GM23248 (cell line): Measurements from ENCODE around the gene ANKRD13D. TPM values are rescaled to one million over a fixed set of nuclear protein-coding genes. Genes with fewer than 3 reads are reported as not detected.
A peak's percentile ranks its signal among the peaks of the same experiment; 100 is the strongest.
"Not testable (repeated sequence)": the region's sequence is repeated elsewhere in the genome, so short reads cannot be mapped to it uniquely, and the experiment has no call there.

Experiments
- DNase-seq: peaks from one replicate; pipeline ENCODE4 v3.0.0-alpha.2; 2015
- H2AFZ ChIP-seq: fragments of 200-600 bp; sonication (generic); 2 replicates; pipeline ENCODE4 v1.6.1; 2016; ENCODE audit warnings: antibody characterized with exemption
- H3F3A ChIP-seq: fragments of 200-600 bp; sonication (generic); 2 replicates; pipeline ENCODE4 v1.6.1; 2016; ENCODE audit warnings: mild to moderate bottlenecking, antibody characterized with exemption, mixed run types; ENCODE audit not compliant: insufficient read depth
- H3K27ac ChIP-seq: fragments of 200-600 bp; sonication (generic); 2 replicates; pipeline ENCODE4 v1.5.1; 2016; ENCODE audit warnings: mild to moderate bottlenecking
- H3K27me3 ChIP-seq: fragments of 200-600 bp; sonication (generic); replicated peaks from 2 replicates; pipeline ENCODE4 v1.6.1; 2016; ENCODE audit warnings: mild to moderate bottlenecking; ENCODE audit not compliant: insufficient read depth
- H3K36me3 ChIP-seq: fragments of 200-600 bp; sonication (generic); 2 replicates; pipeline ENCODE4 v1.6.1; 2016; ENCODE audit warnings: low read depth, mild to moderate bottlenecking
- H3K4me1 ChIP-seq: fragments of 200-600 bp; sonication (generic); 2 replicates; pipeline ENCODE4 v1.6.1; 2016; ENCODE audit warnings: mild to moderate bottlenecking; ENCODE audit not compliant: insufficient read depth
- H3K4me2 ChIP-seq: fragments of 200-600 bp; sonication (generic); one replicate; pipeline ENCODE4 v1.6.1; 2016; ENCODE audit warnings: mild to moderate bottlenecking; ENCODE audit not compliant: unreplicated experiment
- H3K4me3 ChIP-seq: fragments of 200-600 bp; sonication (generic); 2 replicates; pipeline ENCODE4 v1.5.1; 2016; ENCODE audit warnings: mild to moderate bottlenecking
- H3K79me2 ChIP-seq: fragments of 200-600 bp; sonication (generic); 2 replicates; pipeline ENCODE4 v1.6.1; 2016; ENCODE audit warnings: mild to moderate bottlenecking; ENCODE audit not compliant: insufficient read depth
- H3K9ac ChIP-seq: fragments of 200-600 bp; sonication (generic); 2 replicates; pipeline ENCODE4 v1.6.1; 2016; ENCODE audit warnings: mild to moderate bottlenecking
- H3K9me2 ChIP-seq: fragments of 200-600 bp; sonication (generic); 2 replicates; pipeline ENCODE4 v1.6.1; 2016; ENCODE audit warnings: mixed run types, mild to moderate bottlenecking, moderate library complexity; ENCODE audit not compliant: insufficient read depth
- H3K9me3 ChIP-seq: fragments of 200-600 bp; sonication (generic); one replicate; pipeline ENCODE4 v1.6.1; 2017; ENCODE audit warnings: low read depth
- H4K20me1 ChIP-seq: fragments of 200-600 bp; sonication (generic); 2 replicates; pipeline ENCODE4 v1.6.0; 2016; ENCODE audit not compliant: insufficient read depth
- EZH2 ChIP-seq: fragments of 200-600 bp; sonication (generic); IDR thresholded peaks from 2 replicates; pipeline ENCODE4 v1.6.1; 2018; ENCODE audit warnings: antibody characterized with exemption, mild to moderate bottlenecking; ENCODE audit not compliant: insufficient read depth, poor library complexity, severe bottlenecking
- EZH2phosphoT487 ChIP-seq: fragments of 200-600 bp; sonication (generic); IDR thresholded peaks from 2 replicates; pipeline ENCODE4 v1.6.1; 2018; ENCODE audit warnings: antibody characterized with exemption, moderate library complexity, mild to moderate bottlenecking, low read depth; ENCODE audit not compliant: insufficient read depth
- WGBS, 2 experiments: methylation state at CpG; one replicate each; pipeline ENCODE4 v1.1.6; 2015 to 2017; ENCODE audit warnings: low lambda C conversion rate in 2 of 2, low coverage in 1 of 2; ENCODE audit errors: missing lambda C conversion rate in 2 of 2; 5-methylcytosine and 5-hydroxymethylcytosine counted together
- in situ Hi-C: fragments of 300-500 bp; cut with MboI; formaldehyde crosslinking; loops from 2 replicates; pipeline ENCODE4 v1.15.0; 2020
- polyA plus RNA-seq: library from polyadenylated mRNA; unstranded; fragments of >200 nt; fragmentation: Nextera tagmentation; extraction: Ambion mirVana; gene quantifications from 2 replicates; pipeline ENCODE4 v1.2.1, GENCODE V29; 2016
- total RNA-seq: library from RNA; depleted of rRNA; stranded (reverse); fragments of >200 nt; shearing (Covaris generic); gene quantifications from 2 replicates; pipeline ENCODE4 v1.2.3, GENCODE V29; 2014

Gene ANKRD13D
- total and polyA plus RNA-seq, 2 experiments from 2014 or later = 16.4 to 42.9 TPM

DNA sequence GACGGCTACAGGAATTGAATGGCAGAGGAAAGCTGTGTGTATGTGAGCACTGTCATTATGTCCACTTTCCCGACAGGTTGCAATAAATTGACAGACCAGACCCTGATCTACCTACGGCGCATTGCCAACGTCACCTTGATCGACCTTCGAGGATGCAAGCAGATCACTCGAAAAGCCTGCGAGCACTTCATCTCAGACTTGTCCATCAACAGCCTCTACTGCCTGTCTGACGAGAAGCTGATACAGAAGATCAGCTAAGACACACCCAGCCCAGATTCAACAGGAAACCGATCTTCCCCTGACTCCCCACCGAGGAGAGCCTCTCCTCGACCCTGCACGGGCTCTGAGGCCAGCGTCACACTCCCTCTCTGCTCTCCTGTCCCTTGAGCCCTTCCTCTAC, 34.3 kb upstream of the ANKRD13D start:
- H3K27me3 ChIP-seq = no peaks in the 10 kb centered on the region
- no peak overlapping the region for H3K9ac ChIP-seq
- H2AFZ ChIP-seq = no peak overlapping the region
- peaks cover 58% of the 10 kb centered on the region for H3F3A ChIP-seq
- H3K27ac ChIP-seq = no peak overlapping the region
- no peaks in the 10 kb centered on the region for H3K4me1 ChIP-seq
- WGBS, 2 experiments = 87 to 90% methylated on average over 15 of the region's 15 CpGs
- in situ Hi-C loops = no loop called here
- H3K79me2 ChIP-seq = peaks cover 18% of the 10 kb centered on the region
- H3K4me3 ChIP-seq = no peak overlapping the region
- no peaks in the 10 kb centered on the region for H3K9me3 ChIP-seq
- no peak for DNase-seq
- H3K36me3 ChIP-seq = peaks cover 65% of the 10 kb centered on the region
- H3K9me2 ChIP-seq = no peaks in the 10 kb centered on the region
- TF ChIP-seq EZH2 = no peak
- no peak overlapping the region for H3K4me2 ChIP-seq
- H4K20me1 ChIP-seq = no peaks in the 10 kb centered on the region

- no peak for DNase-seq
- Histone ChIP-seq H3K9ac (no peak overlapping the region), H2AFZ (no peak overlapping the region), H3K27me3 (no peaks in the 10 kb centered on the region), H3K9me3 (no peaks in the 10 kb centered on the region), H3K27ac (no peak overlapping the region), H4K20me1 (no peaks in the 10 kb centered on the region), H3K36me3 (peaks cover 60% of the 10 kb centered on the region), H3K9me2 (no peaks in the 10 kb centered on the region), H3K4me2 (no peak overlapping the region), H3F3A (peaks cover 58% of the 10 kb centered on the region), H3K4me3 (no peak overlapping the region), H3K4me1 (no peaks in the 10 kb centered on the region), H3K79me2 (peaks cover 18% of the 10 kb centered on the region)
- in situ Hi-C loops = no loop called here
- WGBS, 2 experiments = 83 to 84% methylated on average over 10 of the region's 10 CpGs
- TF ChIP-seq EZH2 (no peak), EZH2phosphoT487 (no peak)
Measured at GRCh38 chr11:67255353-67255752, 33.8 kb upstream of the ANKRD13D start.

DNA sequence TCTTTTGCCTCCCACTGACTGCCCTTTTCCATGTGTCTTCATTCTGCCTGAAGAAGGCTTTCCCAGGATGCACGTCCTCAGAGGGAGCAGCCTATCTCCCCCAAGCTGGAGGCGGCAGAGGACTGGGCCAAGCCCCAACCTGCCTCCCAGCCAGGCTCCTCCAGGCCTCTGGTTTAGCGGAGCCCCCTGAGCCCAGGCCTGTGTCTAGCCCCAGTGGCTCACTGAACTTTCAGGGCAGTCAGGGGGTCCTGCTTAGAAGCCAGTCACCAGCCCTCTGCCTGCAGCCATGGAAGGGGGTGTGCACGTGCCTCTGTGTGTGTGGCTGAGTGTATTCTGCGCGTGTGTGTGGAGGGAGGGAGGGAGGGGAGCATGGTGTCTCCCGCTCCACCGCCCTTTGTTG, 33.2 kb upstream of the ANKRD13D start:
- H3K27ac ChIP-seq = no peak overlapping the region
- peaks cover 55% of the 10 kb centered on the region for H3K36me3 ChIP-seq
- in situ Hi-C loops = no loop called here
- peaks cover 15% of the 10 kb centered on the region for H3K79me2 ChIP-seq
- no peak for DNase-seq
- no peaks in the 10 kb centered on the region for H3K9me3 ChIP-seq
- TF ChIP-seq EZH2 = no peak
- no peak for TF ChIP-seq EZH2phosphoT487
- H3K9ac ChIP-seq = no peak overlapping the region
- H3K4me2 ChIP-seq = no peak overlapping the region
- H3F3A ChIP-seq = peaks cover 58% of the 10 kb centered on the region
- no peaks in the 10 kb centered on the region for H3K27me3 ChIP-seq
- WGBS, 2 experiments = 75 to 86% methylated on average over 4 to 8 of the region's 8 CpGs
- H2AFZ ChIP-seq = no peak overlapping the region
- H3K4me1 ChIP-seq = no peaks in the 10 kb centered on the region
- H3K4me3 ChIP-seq = no peak overlapping the region
- no peaks in the 10 kb centered on the region for H3K9me2 ChIP-seq
- no peaks in the 10 kb centered on the region for H4K20me1 ChIP-seq

DNA sequence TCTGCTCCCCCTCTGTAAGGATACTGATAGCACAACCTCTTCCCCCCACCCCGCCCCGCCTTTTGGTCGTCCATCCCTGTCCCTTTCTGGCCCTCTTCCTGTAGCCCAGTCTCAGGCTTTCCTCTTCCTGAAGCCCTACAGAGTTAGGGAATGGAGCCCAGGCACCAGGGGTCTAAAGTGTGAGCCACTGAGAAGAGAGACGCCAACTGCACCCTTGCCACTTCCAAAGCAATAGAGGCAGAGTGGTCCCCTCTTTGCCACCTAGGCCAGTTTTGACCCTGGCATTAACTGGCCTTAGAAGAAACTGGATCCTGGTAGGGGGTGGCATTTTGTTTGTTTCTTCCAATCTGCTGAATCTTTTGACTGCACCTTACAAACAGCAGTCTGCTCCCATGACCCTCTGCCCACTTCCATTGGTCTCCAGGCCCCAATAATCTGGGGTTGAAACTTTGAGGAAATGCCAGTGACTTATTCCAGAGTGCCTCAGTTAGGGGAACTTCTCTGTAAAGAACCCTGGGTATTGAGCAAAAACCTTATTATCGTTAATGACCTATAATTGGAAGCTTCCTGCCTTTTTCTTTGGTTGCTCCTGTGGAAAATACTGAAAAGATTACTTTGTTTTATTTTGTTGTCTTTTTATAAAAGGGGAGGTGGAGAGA, 32.5 kb upstream of the ANKRD13D start:
- H2AFZ ChIP-seq = no peak overlapping the region
- H4K20me1 ChIP-seq = no peaks in the 10 kb centered on the region
- H3F3A ChIP-seq = peaks cover 53% of the 10 kb centered on the region
- H3K27ac ChIP-seq = no peak overlapping the region
- TF ChIP-seq EZH2 = no peak
- no peak for TF ChIP-seq EZH2phosphoT487
- H3K9ac ChIP-seq = no peak overlapping the region
- no peaks in the 10 kb centered on the region for H3K27me3 ChIP-seq
- peaks cover 47% of the 10 kb centered on the region for H3K36me3 ChIP-seq
- H3K79me2 ChIP-seq = peaks cover 8% of the 10 kb centered on the region
- no peaks in the 10 kb centered on the region for H3K9me3 ChIP-seq
- 71 to 73% methylated on average over 5 of the region's 5 CpGs for WGBS, 2 experiments
- H3K4me1 ChIP-seq = no peaks in the 10 kb centered on the region
- no peaks in the 10 kb centered on the region for H3K9me2 ChIP-seq
- DNase-seq = no peak
- no peak overlapping the region for H3K4me2 ChIP-seq
- in situ Hi-C loops = no loop called here
- H3K4me3 ChIP-seq = no peak overlapping the region

- no peaks in the 10 kb centered on the region for H3K27me3 ChIP-seq
- in situ Hi-C loops = no loop called here
Measured at GRCh38 chr11:67260406-67260805, 28.7 kb upstream of the ANKRD13D start.

DNA sequence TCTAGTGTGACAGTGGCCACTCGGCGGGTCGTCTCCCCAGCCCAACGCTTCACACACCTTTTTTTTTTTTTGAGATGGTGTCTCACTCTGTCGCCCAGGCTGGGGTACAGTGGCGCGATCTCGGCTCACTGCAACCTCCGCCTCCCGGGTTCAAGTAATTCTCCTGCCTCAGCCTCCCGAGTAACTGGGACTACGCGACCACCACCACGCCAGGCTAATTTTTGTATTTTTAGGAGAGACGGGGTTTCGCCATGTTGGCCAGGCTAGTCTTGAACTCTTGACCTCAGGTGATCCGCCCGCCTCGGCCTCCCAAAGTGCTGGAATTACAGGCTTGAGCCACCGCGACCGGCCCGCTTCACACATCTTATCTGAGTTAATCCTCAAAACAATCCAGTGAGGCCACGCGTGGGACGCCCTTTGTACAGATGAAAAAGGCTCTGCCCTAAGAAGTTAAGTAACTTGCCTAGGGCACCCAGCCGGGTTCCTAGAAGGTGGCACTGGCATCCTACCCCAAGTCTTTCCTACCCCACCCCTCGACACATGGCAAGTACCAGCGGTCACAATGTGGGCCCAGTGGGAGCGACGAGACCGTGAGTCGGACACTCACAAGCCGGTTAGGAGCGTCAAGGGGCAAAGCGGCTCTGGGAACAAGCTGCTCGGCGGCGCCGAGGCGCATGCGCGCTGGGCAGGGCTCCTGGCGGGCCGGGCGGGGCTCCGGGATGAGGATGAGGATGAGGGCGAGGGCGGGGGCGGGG, 28.0 kb upstream of the ANKRD13D start:
- H3K27ac ChIP-seq, in situ Hi-C loops, H3K79me2 ChIP-seq, H4K20me1 ChIP-seq, H3K27me3 ChIP-seq, H3K9me2 ChIP-seq, H3K9me3 ChIP-seq: not testable (repeated sequence)
- 29 to 31% methylated on average over 41 to 50 of the region's 50 CpGs for WGBS, 2 experiments
- H3K36me3 ChIP-seq = peaks cover 11% of the 10 kb centered on the region; the same call in 1 of the 2 replicates
- H2AFZ ChIP-seq = peak overlapping the region; percentile 88
- H3K4me3 ChIP-seq = peak overlapping the region; percentile 68
- peak; percentile 79 for DNase-seq
- H3F3A ChIP-seq = peaks cover 39% of the 10 kb centered on the region
- H3K4me2 ChIP-seq = peak overlapping the region; percentile 74
- H3K9ac ChIP-seq = peak overlapping the region; percentile 60
- peaks cover 14% of the 10 kb centered on the region for H3K4me1 ChIP-seq

More at GRCh38 chr11:67260406-67260805, 28.7 kb upstream of the ANKRD13D start:
- Histone ChIP-seq H3F3A (peaks cover 40% of the 10 kb centered on the region), H3K4me2 (no peak overlapping the region), H3K79me2 (no peaks in the 10 kb centered on the region), H3K4me1 (peaks cover 10% of the 10 kb centered on the region), H3K9ac (no peak overlapping the region), H3K4me3 (no peak overlapping the region), H3K27ac (no peak overlapping the region), H3K36me3 (peaks cover 17% of the 10 kb centered on the region; the same call in 1 of the 2 replicates), H3K9me3 (no peaks in the 10 kb centered on the region), H2AFZ (no peak overlapping the region), H4K20me1 (no peaks in the 10 kb centered on the region), H3K9me2 (no peaks in the 10 kb centered on the region)
- WGBS, 2 experiments = 66 to 69% methylated on average over 6 of the region's 6 CpGs
- no peak for TF ChIP-seq EZH2phosphoT487
- TF ChIP-seq EZH2 = no peak
- no peak for DNase-seq
